CD14-positive monocyte (primary cell): ENCODE measurements around the gene KANSL1L. TPM values are rescaled to one million over a fixed set of nuclear protein-coding genes. Genes with fewer than 3 reads are reported as not detected.

Experiments
- DNase-seq, 3 donors: peaks; one replicate each; pipeline ENCODE4 v3.0.0-alpha.2; 2011 to 2022
- H2AFZ ChIP-seq: 2 replicates; pipeline ENCODE4 v1.6.0; 2012; ENCODE audit warnings: mild to moderate bottlenecking, low read depth, low read length, inconsistent platforms; ENCODE audit not compliant: insufficient read depth, poor library complexity, severe bottlenecking
- H3K27ac ChIP-seq, 2 donors: 1 replicate in 1 of 2; 2 replicates in 1 of 2; pipeline ENCODE4 v1.5.1; 2012 to 2013; ENCODE audit warnings: low read length in 2 of 2, control low read depth in 1 of 2, inconsistent platforms in 1 of 2, low read depth in 1 of 2, mild to moderate bottlenecking in 1 of 2
- H3K27me3 ChIP-seq, 2 donors: one replicate each; pipeline versions ENCODE4 v1.6.0 to v1.6.1; 2011 to 2013; ENCODE audit warnings: low read length in 2 of 2; ENCODE audit not compliant: control insufficient read depth in 2 of 2, insufficient read depth in 2 of 2
- H3K36me3 ChIP-seq, 2 donors: replicated peaks in 1 of 2; 1 replicate in 1 of 2; 2 replicates in 1 of 2; pipeline versions ENCODE4 v1.5.1 to v1.6.1; 2012 to 2013; ENCODE audit warnings: low read length in 2 of 2, control low read depth in 1 of 2, inconsistent platforms in 1 of 2, mild to moderate bottlenecking in 1 of 2; ENCODE audit not compliant: insufficient read depth in 2 of 2, control insufficient read depth in 1 of 2
- H3K4me1 ChIP-seq, 2 donors: 1 replicate in 1 of 2; 2 replicates in 1 of 2; pipeline versions ENCODE4 v1.5.1 to v1.6.1; 2012 to 2013; ENCODE audit warnings: low read length in 2 of 2, control low read depth in 1 of 2, inconsistent platforms in 1 of 2, mild to moderate bottlenecking in 1 of 2, moderate library complexity in 1 of 2; ENCODE audit not compliant: insufficient read depth in 2 of 2, control insufficient read depth in 1 of 2
- H3K4me2 ChIP-seq: replicated peaks from 2 replicates; pipeline ENCODE3; 2012; ENCODE audit warnings: low read length, moderate library complexity, mild to moderate bottlenecking; ENCODE audit not compliant: poor library complexity, severe bottlenecking; ENCODE audit errors: extremely low read depth
- H3K4me3 ChIP-seq, 3 experiments: fragments of 200-600 bp in 1 of 3; sonication (generic) in 1 of 3; replicated peaks in 1 of 3; 1 replicate in 2 of 3; 2 replicates in 1 of 3; pipeline ENCODE4 v1.5.1; 2011 to 2013; ENCODE audit warnings: low read length in 3 of 3, mild to moderate bottlenecking in 3 of 3, control low read depth in 2 of 3, low read depth in 2 of 3, inconsistent platforms in 1 of 3, moderate library complexity in 1 of 3
- H3K79me2 ChIP-seq: 2 replicates; pipeline ENCODE4 v1.6.0; 2012; ENCODE audit warnings: mild to moderate bottlenecking, control low read depth, inconsistent platforms, low read length, moderate library complexity; ENCODE audit not compliant: insufficient read depth
- H3K9ac ChIP-seq: 2 replicates; pipeline ENCODE4 v1.6.0; 2017; ENCODE audit warnings: low read length, mild to moderate bottlenecking; ENCODE audit not compliant: insufficient read depth, poor library complexity, severe bottlenecking
- H3K9me3 ChIP-seq, 2 donors: replicated peaks in 1 of 2; 1 replicate in 1 of 2; 2 replicates in 1 of 2; pipeline versions ENCODE4 v1.5.1 to v1.6.1; 2012 to 2013; ENCODE audit warnings: low read length in 2 of 2, control low read depth in 1 of 2; ENCODE audit not compliant: control insufficient read depth in 1 of 2, insufficient read depth in 1 of 2
- H4K20me1 ChIP-seq: 2 replicates; pipeline ENCODE4 v1.6.0; 2012; ENCODE audit warnings: mild to moderate bottlenecking, low read length, control low read depth, moderate library complexity; ENCODE audit not compliant: insufficient read depth
- H3K27ac Mint-ChIP-seq, 7 donors: one replicate each; pipeline ENCODE4 v1.8.0; 2020; ENCODE audit warnings: mild to moderate bottlenecking in 7 of 7, mixed read lengths in 7 of 7, moderate library complexity in 6 of 7, inconsistent platforms in 2 of 7
- H3K27me3 Mint-ChIP-seq, 3 donors: one replicate each; pipeline ENCODE4 v1.8.0; 2021 to 2022; ENCODE audit warnings: low read depth in 3 of 3, mild to moderate bottlenecking in 3 of 3, mixed read lengths in 3 of 3, moderate library complexity in 3 of 3, inconsistent platforms in 1 of 3
- H3K36me3 Mint-ChIP-seq, 2 donors: one replicate each; pipeline ENCODE4 v1.8.0; 2020; ENCODE audit warnings: mixed read lengths in 2 of 2, inconsistent platforms in 1 of 2, mild to moderate bottlenecking in 1 of 2
- H3K4me1 Mint-ChIP-seq: one replicate; pipeline ENCODE4 v1.8.0; 2020; ENCODE audit warnings: mild to moderate bottlenecking, mixed read lengths
- H3K4me3 Mint-ChIP-seq, 2 donors: one replicate each; pipeline ENCODE4 v1.8.0; 2020; ENCODE audit warnings: mild to moderate bottlenecking in 2 of 2, mixed read lengths in 2 of 2, moderate library complexity in 1 of 2
- H3K9me3 Mint-ChIP-seq, 7 donors: one replicate each; pipeline ENCODE4 v1.8.0; 2020 to 2022; ENCODE audit warnings: mixed read lengths in 7 of 7, mild to moderate bottlenecking in 6 of 7, moderate library complexity in 6 of 7, inconsistent platforms in 2 of 7
- WGBS: methylation state at CpG from one replicate; pipeline ENCODE4 v1.1.5; 2013; ENCODE audit warnings: missing lambda C conversion rate; ENCODE audit not compliant: insufficient coverage; 5-methylcytosine and 5-hydroxymethylcytosine counted together
- intact Hi-C, 2 donors: fragments of 100-400 bp; cut with micrococcal nuclease; formaldehyde crosslinking; loops; one replicate each; pipeline versions ENCODE4 v1.15.0 to v1.15.1; 2023
- polyA plus RNA-seq, 3 donors: library from polyadenylated mRNA; depleted of rRNA in 1 of 3; unstranded in 2 of 3; stranded (reverse) in 1 of 3; fragments of 300-500 nt in 2 of 3; fragments of >200 nt in 1 of 3; fragmentation: Illumina TruSeq in 2 of 3; gene quantifications; 1 replicate in 2 of 3; 2 replicates in 1 of 3; pipeline ENCODE4 v1.2.3, GENCODE V29; 2012 to 2021
- TF ChIP-seq, protein P1 (sequence below): fragments of 200-600 bp; IDR thresholded peaks from one replicate; pipeline ENCODE4 v1.8.0; 2022; ENCODE audit warnings: antibody characterized with exemption, mild to moderate bottlenecking

Gene KANSL1L
- polyA plus RNA-seq, 3 donors = 1.00 to 11.6 (median 1.3) TPM

DNA sequence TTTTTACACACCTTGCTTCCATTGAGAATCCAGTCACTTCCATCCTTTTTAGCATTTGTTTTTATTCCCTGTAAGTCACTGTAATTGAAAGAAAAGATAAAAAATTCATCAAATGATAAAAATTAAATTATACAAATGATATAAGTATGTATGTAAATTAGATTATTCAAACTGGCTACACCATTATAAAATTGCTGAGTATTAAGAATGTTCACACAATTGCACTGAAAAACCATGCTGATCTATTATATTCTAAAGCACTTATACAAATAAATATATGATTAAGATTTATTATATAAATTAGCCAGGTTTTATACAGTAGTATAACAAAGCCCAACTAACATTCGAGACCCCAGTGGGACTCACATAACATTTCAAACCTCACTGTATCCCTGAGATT, 39.0 kb upstream of the KANSL1L start:
- H3K4me1 ChIP-seq = no peaks in the 10 kb centered on the region
- H3K79me2 ChIP-seq = no peaks in the 10 kb centered on the region
- intact Hi-C loops = no loop called here
- H3K27me3 ChIP-seq = no peaks in the 10 kb centered on the region
- Mint-ChIP-seq H3K27me3 (peaks cover 2 to 3% (median 2%) of the 10 kb centered on the region in 3 donors), H3K27ac (no peak overlapping the region), H3K4me3 (no peak overlapping the region), H3K36me3 (no peaks in the 10 kb centered on the region), H3K4me1 (no peaks in the 10 kb centered on the region), H3K9me3 (peaks cover 0 to 2% (median 0%) of the 10 kb centered on the region in 7 donors)
- H2AFZ ChIP-seq = no peak overlapping the region
- no CpG with 5 or more reads among the region's 1 CpG for WGBS
- H3K9me3 ChIP-seq = no peaks in the 10 kb centered on the region
- H3K4me2 ChIP-seq = no peak overlapping the region
- H4K20me1 ChIP-seq = no peaks in the 10 kb centered on the region
- H3K27ac ChIP-seq = no peak overlapping the region
- H3K9ac ChIP-seq = no peak overlapping the region
- DNase-seq = no peak
- H3K4me3 ChIP-seq = no peak overlapping the region
- H3K36me3 ChIP-seq = no peaks in the 10 kb centered on the region
- TF ChIP-seq, protein P1, sequence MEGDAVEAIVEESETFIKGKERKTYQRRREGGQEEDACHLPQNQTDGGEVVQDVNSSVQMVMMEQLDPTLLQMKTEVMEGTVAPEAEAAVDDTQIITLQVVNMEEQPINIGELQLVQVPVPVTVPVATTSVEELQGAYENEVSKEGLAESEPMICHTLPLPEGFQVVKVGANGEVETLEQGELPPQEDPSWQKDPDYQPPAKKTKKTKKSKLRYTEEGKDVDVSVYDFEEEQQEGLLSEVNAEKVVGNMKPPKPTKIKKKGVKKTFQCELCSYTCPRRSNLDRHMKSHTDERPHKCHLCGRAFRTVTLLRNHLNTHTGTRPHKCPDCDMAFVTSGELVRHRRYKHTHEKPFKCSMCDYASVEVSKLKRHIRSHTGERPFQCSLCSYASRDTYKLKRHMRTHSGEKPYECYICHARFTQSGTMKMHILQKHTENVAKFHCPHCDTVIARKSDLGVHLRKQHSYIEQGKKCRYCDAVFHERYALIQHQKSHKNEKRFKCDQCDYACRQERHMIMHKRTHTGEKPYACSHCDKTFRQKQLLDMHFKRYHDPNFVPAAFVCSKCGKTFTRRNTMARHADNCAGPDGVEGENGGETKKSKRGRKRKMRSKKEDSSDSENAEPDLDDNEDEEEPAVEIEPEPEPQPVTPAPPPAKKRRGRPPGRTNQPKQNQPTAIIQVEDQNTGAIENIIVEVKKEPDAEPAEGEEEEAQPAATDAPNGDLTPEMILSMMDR = no peak

DNA sequence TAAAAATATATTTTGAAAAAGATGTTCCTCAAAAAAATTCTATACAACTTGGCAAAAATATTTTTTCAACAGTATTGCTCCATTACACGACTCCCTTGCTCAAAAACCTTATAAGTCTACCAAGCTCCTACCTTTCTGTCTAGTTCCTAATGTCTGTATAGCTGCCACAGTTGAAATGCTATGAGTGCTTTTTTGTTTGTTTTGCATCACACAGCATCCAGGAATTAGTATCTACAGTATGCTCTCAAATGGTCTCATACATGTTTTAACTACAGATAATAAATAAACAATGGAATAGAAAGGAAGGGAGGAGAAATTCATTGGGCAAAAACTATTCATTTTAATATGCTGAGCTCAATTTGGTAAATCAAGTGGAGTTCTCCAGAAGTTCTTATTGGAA, 36.7 kb upstream of the KANSL1L start:
- H3K4me1 Mint-ChIP-seq = no peaks in the 10 kb centered on the region

More for the DNA sequence above, 36.7 kb upstream of the KANSL1L start:
- Histone ChIP-seq H3K27ac (no peak overlapping the region), H3K4me3 (no peak overlapping the region), H2AFZ (no peak overlapping the region), H3K79me2 (no peaks in the 10 kb centered on the region), H3K4me1 (no peaks in the 10 kb centered on the region), H3K9ac (no peak overlapping the region), H3K4me2 (no peak overlapping the region), H4K20me1 (no peaks in the 10 kb centered on the region), H3K27me3 (peaks cover 0 to 3% of the 10 kb centered on the region in 2 donors), H3K9me3 (no peaks in the 10 kb centered on the region), H3K36me3 (no peaks in the 10 kb centered on the region)
- WGBS = no CpG with 5 or more reads among the region's 1 CpG
- Mint-ChIP-seq H3K27me3 (peaks cover 2 to 3% (median 2%) of the 10 kb centered on the region in 3 donors), H3K27ac (no peak overlapping the region), H3K36me3 (no peaks in the 10 kb centered on the region), H3K4me3 (no peak overlapping the region), H3K9me3 (peaks cover 0 to 2% (median 0%) of the 10 kb centered on the region in 7 donors)
- intact Hi-C loops = no loop called here
- no peak for DNase-seq
- TF ChIP-seq, protein P1 = no peak
